MCF 10A (cell line): ENCODE results near the gene STK24. TPM values are rescaled to one million over a fixed set of nuclear protein-coding genes. Genes with fewer than 3 reads are reported as not detected.

Experiments used
- BruUV-seq: library from RNA; stranded (reverse); fragments of 400-500 nt; replicated peaks from 2 replicates; lab custom pipeline; 2021; lab: Mats Ljungman, UMichigan
- CTCF ChIA-PET: fragments of 300-600 bp; sonication (Branson Sonifier 250); formaldehyde crosslinking; extraction: SDS; loops from one replicate; lab custom pipeline; 2021; ENCODE audit warnings: antibody characterized with exemption, inconsistent platforms; lab: Yijun Ruan, JAX
- POLR2A ChIA-PET: fragments of 300-600, 350-650 bp; sonication (Branson Sonifier 250); formaldehyde crosslinking; extraction: SDS; loops from one replicate; lab custom pipeline; 2020; ENCODE audit warnings: antibody characterized with exemption, inconsistent platforms; lab: Yijun Ruan, JAX
- DNase-seq: peaks from one replicate; pipeline ENCODE4 v3.0.0-alpha.2; 2018; ENCODE audit not compliant: unreplicated experiment
- H3K27ac Mint-ChIP-seq: one replicate; pipeline ENCODE4 v1.8.0; 2022; ENCODE audit warnings: mild to moderate bottlenecking, low read depth, mixed read lengths; ENCODE audit not compliant: unreplicated experiment
- H3K27me3 Mint-ChIP-seq: one replicate; pipeline ENCODE4 v1.8.0; 2022; ENCODE audit warnings: mixed read lengths; ENCODE audit not compliant: insufficient read depth, unreplicated experiment
- H3K36me3 Mint-ChIP-seq: one replicate; pipeline ENCODE4 v1.8.0; 2022; ENCODE audit warnings: mild to moderate bottlenecking, moderate library complexity, mixed read lengths; ENCODE audit not compliant: insufficient read depth, unreplicated experiment
- H3K4me1 Mint-ChIP-seq: one replicate; pipeline ENCODE4 v1.8.0; 2022; ENCODE audit warnings: mixed read lengths; ENCODE audit not compliant: insufficient read depth, unreplicated experiment
- H3K4me3 Mint-ChIP-seq: one replicate; pipeline ENCODE4 v1.8.0; 2022; ENCODE audit warnings: mild to moderate bottlenecking, moderate library complexity, mixed read lengths; ENCODE audit not compliant: unreplicated experiment
- H3K9me3 Mint-ChIP-seq: one replicate; pipeline ENCODE4 v1.8.0; 2022; ENCODE audit warnings: mixed read lengths; ENCODE audit not compliant: unreplicated experiment
- intact Hi-C: fragments of 100-400 bp; cut with micrococcal nuclease; formaldehyde crosslinking; loops from 2 replicates; pipeline ENCODE4 v1.14.1; 2022
- total RNA-seq: library from RNA; stranded (reverse); gene quantifications from 2 replicates; pipeline ENCODE4 v1.2.3, GENCODE V29; 2022
- TF ChIP-seq, protein P1 (sequence below): fragments of 200-600 bp; IDR thresholded peaks from one replicate; pipeline ENCODE4 v1.8.0; 2022; ENCODE audit warnings: antibody characterized with exemption, mild to moderate bottlenecking; ENCODE audit not compliant: unreplicated experiment

STK24 gene
- total RNA-seq, 1 experiment from 2014 or later = 200 TPM

GRCh38 chr13:98507282-98507797 is 69.6 kb downstream of the STK24 start:
- Mint-ChIP-seq H3K4me3 (no peak overlapping the region), H3K4me1 (peaks cover 62% of the 10 kb centered on the region)
- CTCF ChIA-PET = interaction anchor here (0.5 to 3.9 kb wide), 8 partner anchors 10 to 269 kb away, joined by 3 to 15 read pairs (median 6); no protein-coding TSS in a partner anchor

DNA sequence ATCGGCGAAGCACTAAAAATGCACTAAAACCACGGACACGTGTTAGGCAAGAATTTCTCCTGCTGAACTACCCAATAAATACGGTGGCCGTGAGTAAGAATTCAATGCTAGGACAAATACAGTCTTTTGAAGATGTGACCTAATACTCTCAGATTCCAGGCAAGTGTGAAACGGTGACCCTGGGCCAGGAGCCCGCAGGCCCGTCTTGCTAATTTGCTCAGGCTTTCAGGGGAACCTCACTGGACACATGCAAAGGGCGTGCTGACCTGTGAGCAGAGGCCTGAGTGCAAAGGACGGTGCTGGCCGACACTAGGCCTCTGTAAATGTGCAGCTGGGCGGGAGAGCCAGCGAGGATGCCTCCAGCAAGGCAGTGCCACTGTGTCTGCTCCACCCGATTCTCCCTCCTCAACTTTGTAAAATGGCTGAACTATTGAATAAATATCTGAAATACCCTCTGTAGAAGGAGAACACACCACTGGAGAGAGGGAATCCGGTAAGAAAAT is 70.1 kb downstream of the STK24 start:
- H3K9me3 Mint-ChIP-seq = no peaks in the 10 kb centered on the region
- ChIA-PET CTCF (interaction anchor here (1.1 to 3.9 kb wide), 5 partner anchors 10 to 147 kb away, joined by 3 to 15 read pairs (median 7); no protein-coding TSS in a partner anchor), POLR2A (interaction anchor here (0.8 to 5.7 kb wide), 6 partner anchors 9 to 70 kb away, joined by 3 to 79 read pairs (median 16); partner anchors contain the start of gene STK24)
- peak overlapping the region; percentile 87 for H3K27ac Mint-ChIP-seq
- H3K4me1 Mint-ChIP-seq = peaks cover 62% of the 10 kb centered on the region
- peaks cover 6% of the 10 kb centered on the region for H3K36me3 Mint-ChIP-seq
- H3K27me3 Mint-ChIP-seq = no peaks in the 10 kb centered on the region
- BruUV-seq = no TSS peak
- no peak overlapping the region for H3K4me3 Mint-ChIP-seq
- intact Hi-C loops = no loop called here
- DNase-seq = no peak
- TF ChIP-seq, protein P1, sequence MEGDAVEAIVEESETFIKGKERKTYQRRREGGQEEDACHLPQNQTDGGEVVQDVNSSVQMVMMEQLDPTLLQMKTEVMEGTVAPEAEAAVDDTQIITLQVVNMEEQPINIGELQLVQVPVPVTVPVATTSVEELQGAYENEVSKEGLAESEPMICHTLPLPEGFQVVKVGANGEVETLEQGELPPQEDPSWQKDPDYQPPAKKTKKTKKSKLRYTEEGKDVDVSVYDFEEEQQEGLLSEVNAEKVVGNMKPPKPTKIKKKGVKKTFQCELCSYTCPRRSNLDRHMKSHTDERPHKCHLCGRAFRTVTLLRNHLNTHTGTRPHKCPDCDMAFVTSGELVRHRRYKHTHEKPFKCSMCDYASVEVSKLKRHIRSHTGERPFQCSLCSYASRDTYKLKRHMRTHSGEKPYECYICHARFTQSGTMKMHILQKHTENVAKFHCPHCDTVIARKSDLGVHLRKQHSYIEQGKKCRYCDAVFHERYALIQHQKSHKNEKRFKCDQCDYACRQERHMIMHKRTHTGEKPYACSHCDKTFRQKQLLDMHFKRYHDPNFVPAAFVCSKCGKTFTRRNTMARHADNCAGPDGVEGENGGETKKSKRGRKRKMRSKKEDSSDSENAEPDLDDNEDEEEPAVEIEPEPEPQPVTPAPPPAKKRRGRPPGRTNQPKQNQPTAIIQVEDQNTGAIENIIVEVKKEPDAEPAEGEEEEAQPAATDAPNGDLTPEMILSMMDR = no peak

More at GRCh38 chr13:98507282-98507797, 69.6 kb downstream of the STK24 start:
- peak; percentile 78 for DNase-seq
- H3K9me3 Mint-ChIP-seq = no peaks in the 10 kb centered on the region
- no peaks in the 10 kb centered on the region for H3K27me3 Mint-ChIP-seq
- H3K36me3 Mint-ChIP-seq = peaks cover 10% of the 10 kb centered on the region
- intact Hi-C loops = no loop called here
- H3K27ac Mint-ChIP-seq = peak overlapping the region; percentile 87
- no TSS peak for BruUV-seq
- TF ChIP-seq, protein P1 = no peak
- POLR2A ChIA-PET = interaction anchor here (0.8 to 5.7 kb wide), 7 partner anchors 20 to 146 kb away, joined by 3 to 79 read pairs (median 11); partner anchors contain the start of gene STK24

DNA sequence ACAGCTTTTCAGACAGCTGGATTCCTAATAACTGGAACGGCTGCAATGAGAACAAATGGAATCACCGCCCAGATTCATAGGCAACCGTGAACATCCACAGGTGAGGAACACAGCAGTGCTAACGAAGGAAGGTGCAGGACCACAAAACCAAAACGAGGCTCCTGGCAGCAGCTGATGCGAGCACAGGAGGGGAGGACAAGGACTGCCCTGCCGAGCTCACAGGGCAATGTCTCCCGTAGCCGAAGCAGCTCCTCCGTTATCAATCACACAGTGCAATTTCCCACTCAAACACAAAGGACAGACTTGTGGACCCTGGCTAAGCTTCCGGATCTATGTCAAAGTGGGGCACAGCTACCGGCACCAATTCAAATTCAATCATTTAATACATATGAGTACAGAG is 70.6 kb downstream of the STK24 start:
- Mint-ChIP-seq H3K27me3 (no peaks in the 10 kb centered on the region), H3K9me3 (no peaks in the 10 kb centered on the region), H3K36me3 (peaks cover 5% of the 10 kb centered on the region), H3K4me3 (no peak overlapping the region), H3K4me1 (peaks cover 62% of the 10 kb centered on the region), H3K27ac (peak overlapping the region; percentile 87)
- TF ChIP-seq, protein P1 = no peak
- intact Hi-C loops = no loop called here
- ChIA-PET CTCF (interaction anchor here (2.2 to 3.9 kb wide), 3 partner anchors 18 to 61 kb away, joined by 7 to 15 read pairs (median 10); no protein-coding TSS in a partner anchor), POLR2A (interaction anchor here (0.9 to 5.7 kb wide), 4 partner anchors 8 to 65 kb away, joined by 3 to 45 read pairs (median 14); no protein-coding TSS in a partner anchor)
- BruUV-seq = no TSS peak
- DNase-seq = no peak

GRCh38 chr13:98505217-98505616 is 71.7 kb downstream of the STK24 start:
- ChIA-PET POLR2A (interaction anchor here (0.6 to 5.7 kb wide), 3 partner anchors 21 to 1370 kb away, joined by 3 to 45 read pairs (median 16); no protein-coding TSS in a partner anchor), CTCF (interaction anchor here (0.6 to 3.9 kb wide), 5 partner anchors 20 to 148 kb away, joined by 3 to 15 read pairs (median 4); partner anchors contain the start of gene STK24)
- no TSS peak for BruUV-seq
- peak overlapping the region; percentile 41 for H3K27ac Mint-ChIP-seq
- peaks cover 5% of the 10 kb centered on the region for H3K36me3 Mint-ChIP-seq
- TF ChIP-seq, protein P1 = no peak
- intact Hi-C loops = no loop called here
- DNase-seq = no peak
- no peak overlapping the region for H3K4me3 Mint-ChIP-seq
- no peaks in the 10 kb centered on the region for H3K27me3 Mint-ChIP-seq
- peaks cover 56% of the 10 kb centered on the region for H3K4me1 Mint-ChIP-seq
- no peaks in the 10 kb centered on the region for H3K9me3 Mint-ChIP-seq
